Pancreas (tissue), 10 donors: ENCODE data around the gene HEPHL1. TPM values are rescaled to one million over a fixed set of nuclear protein-coding genes. Genes with fewer than 3 reads are reported as not detected.

ENCODE experiments used
- ATAC-seq, 4 donors: fragments of 200-7000 bp; cut with Tn5 transposase; one replicate each; pipeline versions ENCODE4 v1.8.0 to v1.9.1; 2020; ENCODE audit warnings: mild to moderate bottlenecking in 4 of 4, moderate library complexity in 4 of 4
- DNase-seq, 6 donors: peaks; one replicate each; pipeline ENCODE4 v3.0.0-alpha.2; 2020
- FAIRE-seq: peaks from 2 replicates; lab custom pipeline; 2012; peaks lifted over from hg19 to GRCh38; lab: Jason Lieb, UNC
- H3K27ac ChIP-seq, 4 donors: fragments of 200-600 bp; sonication (generic); 1 replicate in 3 of 4; 2 replicates in 1 of 4; pipeline versions ENCODE4 v1.5.0 to v1.8.0; 2020
- H3K27me3 ChIP-seq, 4 donors: fragments of 200-600 bp; one replicate each; pipeline ENCODE4 v1.8.0; 2021
- H3K36me3 ChIP-seq, 3 donors: fragments of 200-600 bp; sonication (generic) in 1 of 3; one replicate each; pipeline versions ENCODE4 v1.5.0 to v1.8.0; 2020 to 2021
- H3K4me1 ChIP-seq, 3 donors: fragments of 200-600 bp; one replicate each; pipeline ENCODE4 v1.8.0; 2021
- H3K4me3 ChIP-seq, 4 donors: fragments of 200-600 bp; sonication (generic) in 2 of 4; one replicate each; pipeline versions ENCODE4 v1.5.0 to v1.8.0; 2020 to 2021
- H3K9me3 ChIP-seq, 4 donors: fragments of 200-600 bp; one replicate each; pipeline ENCODE4 v1.8.0; 2021
- CTCF ChIP-seq, 4 donors: fragments of 200-600 bp; sonication (generic) in 3 of 4; IDR thresholded peaks; one replicate each; pipeline versions ENCODE4 v1.5.0 to v1.8.0; 2021; ENCODE audit warnings: antibody characterized with exemption in 4 of 4
- WGBS, 2 donors: extraction: QIAGEN DNeasy Blood & Tissue Kit; methylation state at CpG; one replicate each; pipeline ENCODE4 v1.1.7; 2013; 5-methylcytosine and 5-hydroxymethylcytosine counted together
- intact Hi-C, 3 donors: fragments of 100-400 bp; cut with DNase I; formaldehyde crosslinking; loops; one replicate each; pipeline versions ENCODE4 v1.11.1 to v1.14.2; 2022
- polyA plus RNA-seq, 2 donors: library from polyadenylated mRNA; stranded (reverse); fragments of 200-250 nt; gene quantifications; one replicate each; pipeline ENCODE4 v1.2.3, GENCODE V29; 2013
- total RNA-seq, 6 donors: library from RNA; stranded (reverse); fragmentation: NEBNext Ultra II Directional in 4 of 6; extraction: Animal tissue kit (Norgen Biotek cat#: 25700) in 4 of 6; gene quantifications; one replicate each; pipeline versions ENCODE4 v1.2.1 to v1.2.4, GENCODE V29; 2021 to 2023
- donor health status: healthy with polysubstance abuse.
- donor health status: DM: no; HTN: no; CAD: no; lungs with moderate emphysema.
- donor health status: DM: no; HTN: no; CAD: no.
- donor health status: control.
- donor health status: control.
- donor health status: Bipolar disorder and iron deficiency.
- donor health status: DM: yes; HTN: yes; CAD: no.
- donor health status: DM: no; HTN: no; CAD: no.
- donor health status: DM: no; HTN: no; CAD: no.
- donor health status: DM: yes; HTN: yes; CAD: no.

Gene HEPHL1
- total and polyA plus RNA-seq, 8 donors, result not detected

GRCh38 chr11:94007426-94007825 is 13.7 kb upstream of the HEPHL1 start:
- H3K27ac ChIP-seq, result no peak overlapping the region
- no peaks in the 10 kb centered on the region for H3K9me3 ChIP-seq
- no peaks in the 10 kb centered on the region for H3K4me1 ChIP-seq
- H3K4me3 ChIP-seq, result no peak overlapping the region
- FAIRE-seq (no peak), ATAC-seq (no peak), DNase-seq (no peak)
- H3K27me3 ChIP-seq, result no peaks in the 10 kb centered on the region
- intact Hi-C loops, result no loop called here
- TF ChIP-seq CTCF (IDR thresholded peaks at IDR 0.05), result no peak
- no peaks in the 10 kb centered on the region for H3K36me3 ChIP-seq

- FAIRE-seq, result no peak
- no peak for ATAC-seq
These were observed 13.2 kb upstream of the HEPHL1 start for GRCh38 chr11:94007906-94008305.

GRCh38 chr11:94010136-94010535 is 11.0 kb upstream of the HEPHL1 start:
- no peak for ATAC-seq
- H3K27me3 ChIP-seq, result no peaks in the 10 kb centered on the region
- no peak for FAIRE-seq

More at GRCh38 chr11:94007906-94008305, 13.2 kb upstream of the HEPHL1 start:
- Histone ChIP-seq H3K36me3 (no peaks in the 10 kb centered on the region), H3K4me1 (no peaks in the 10 kb centered on the region), H3K9me3 (no peaks in the 10 kb centered on the region), H3K27me3 (no peaks in the 10 kb centered on the region), H3K27ac (no peak overlapping the region), H3K4me3 (no peak overlapping the region)
- 56 to 61% methylated on average over 4 of the region's 4 CpGs for WGBS, 2 donors
- TF ChIP-seq CTCF (IDR thresholded peaks at IDR 0.05), result no peak
- intact Hi-C loops, result no loop called here
- DNase-seq, result no peak

GRCh38 chr11:94011478-94011877 is 9.7 kb upstream of the HEPHL1 start:
- H3K27me3 ChIP-seq, result no peaks in the 10 kb centered on the region
- no peaks in the 10 kb centered on the region for H3K4me1 ChIP-seq
- intact Hi-C loops, result no loop called here
- DNase-seq, result no peak
- H3K4me3 ChIP-seq, result no peak overlapping the region
- no peak for ATAC-seq
- 73 to 78% methylated on average over 3 of the region's 3 CpGs for WGBS, 2 donors
- no peak for TF ChIP-seq CTCF (IDR thresholded peaks at IDR 0.05)
- no peak overlapping the region for H3K27ac ChIP-seq
- H3K36me3 ChIP-seq, result no peaks in the 10 kb centered on the region
- H3K9me3 ChIP-seq, result no peaks in the 10 kb centered on the region
- no peak for FAIRE-seq

More at GRCh38 chr11:94010136-94010535, 11.0 kb upstream of the HEPHL1 start:
- Histone ChIP-seq H3K9me3 (no peaks in the 10 kb centered on the region), H3K4me1 (no peaks in the 10 kb centered on the region), H3K27ac (no peak overlapping the region), H3K36me3 (no peaks in the 10 kb centered on the region), H3K4me3 (no peak overlapping the region)
- DNase-seq, result no peak
- intact Hi-C loops, result no loop called here
- no peak for TF ChIP-seq CTCF (IDR thresholded peaks at IDR 0.05)
- WGBS, 2 donors, result 40 to 68% methylated on average over 1 of the region's 1 CpG

GRCh38 chr11:94017446-94017845 is 3.7 kb upstream of the HEPHL1 start:
- Histone ChIP-seq H3K9me3 (no peaks in the 10 kb centered on the region), H3K27ac (no peak overlapping the region), H3K36me3 (no peaks in the 10 kb centered on the region), H3K4me3 (no peak overlapping the region), H3K27me3 (no peaks in the 10 kb centered on the region), H3K4me1 (no peaks in the 10 kb centered on the region)
- ATAC-seq (no peak), DNase-seq (no peak), FAIRE-seq (no peak)
- no peak for TF ChIP-seq CTCF (IDR thresholded peaks at IDR 0.05)
- intact Hi-C loops, result no loop called here
